ENCODE results near the gene ZNF287.

ZNF287 gene

DNA sequence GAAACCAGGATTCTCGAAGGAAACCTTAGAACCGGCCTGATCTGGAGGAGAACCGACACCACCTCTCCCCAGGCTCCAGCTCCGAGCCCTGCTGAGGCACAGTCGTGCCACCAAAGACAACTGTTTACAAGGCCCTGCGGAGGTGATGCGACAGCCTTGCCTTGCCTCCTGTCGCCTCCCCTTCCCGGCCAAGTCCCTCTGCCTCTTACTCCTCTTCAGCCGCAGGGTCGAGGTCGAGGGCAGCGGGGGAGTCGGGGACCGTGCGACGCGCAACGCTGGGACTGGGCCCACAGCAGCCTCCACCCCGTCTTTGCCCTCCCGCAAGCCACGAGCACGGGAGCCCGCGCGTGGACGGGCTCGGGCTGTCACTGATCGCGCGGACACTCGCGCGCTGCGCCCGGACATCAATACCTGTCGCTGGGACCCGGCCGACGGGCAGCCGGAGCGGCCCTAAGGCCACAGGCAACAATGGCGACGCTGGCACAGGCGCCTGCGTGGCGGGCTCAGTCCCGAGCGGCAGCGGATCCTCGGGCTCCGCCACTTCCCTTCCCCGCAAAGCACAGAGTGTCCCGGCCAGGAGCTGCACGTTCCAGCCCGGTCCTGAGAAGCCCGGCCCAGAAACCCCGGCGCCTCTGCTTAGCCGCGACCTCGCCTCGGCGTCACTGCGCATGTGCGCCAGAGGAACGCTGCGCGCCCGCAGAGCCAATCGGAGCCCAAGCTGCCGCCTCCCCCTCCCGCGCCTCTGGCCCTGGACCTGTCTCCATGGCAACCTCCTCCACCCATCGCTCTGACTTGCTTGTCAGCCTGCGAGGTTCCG lies at the start of gene ZNF287:
TSS of gene ZNF287 (minus strand) at position 664 of the 817 bp plus-strand sequence. CDS start 1,473 bp downstream, outside the sequence.
- peak within 1 kb of the TSS; percentile 100 for H3K4me2 ChIP-seq (ENCODE audit: insufficient read depth, low read length)
- peak within 1 kb of the TSS; percentile 81 for H3K9ac ChIP-seq (ENCODE audit: low read depth, low read length)
- peak within 1 kb of the TSS; percentile 67 for H3K27ac ChIP-seq (ENCODE audit: low read length)
- H3K4me1 ChIP-seq (ENCODE audit: insufficient read depth, low read length): peaks cover 25% of the 10 kb centered on the region
- no peak for TF ChIP-seq EZH2 (IDR thresholded peaks at IDR 0.05; ENCODE audit: borderline replicate concordance, low read depth, low read length, severe bottlenecking)
- TF ChIP-seq, protein P1, sequence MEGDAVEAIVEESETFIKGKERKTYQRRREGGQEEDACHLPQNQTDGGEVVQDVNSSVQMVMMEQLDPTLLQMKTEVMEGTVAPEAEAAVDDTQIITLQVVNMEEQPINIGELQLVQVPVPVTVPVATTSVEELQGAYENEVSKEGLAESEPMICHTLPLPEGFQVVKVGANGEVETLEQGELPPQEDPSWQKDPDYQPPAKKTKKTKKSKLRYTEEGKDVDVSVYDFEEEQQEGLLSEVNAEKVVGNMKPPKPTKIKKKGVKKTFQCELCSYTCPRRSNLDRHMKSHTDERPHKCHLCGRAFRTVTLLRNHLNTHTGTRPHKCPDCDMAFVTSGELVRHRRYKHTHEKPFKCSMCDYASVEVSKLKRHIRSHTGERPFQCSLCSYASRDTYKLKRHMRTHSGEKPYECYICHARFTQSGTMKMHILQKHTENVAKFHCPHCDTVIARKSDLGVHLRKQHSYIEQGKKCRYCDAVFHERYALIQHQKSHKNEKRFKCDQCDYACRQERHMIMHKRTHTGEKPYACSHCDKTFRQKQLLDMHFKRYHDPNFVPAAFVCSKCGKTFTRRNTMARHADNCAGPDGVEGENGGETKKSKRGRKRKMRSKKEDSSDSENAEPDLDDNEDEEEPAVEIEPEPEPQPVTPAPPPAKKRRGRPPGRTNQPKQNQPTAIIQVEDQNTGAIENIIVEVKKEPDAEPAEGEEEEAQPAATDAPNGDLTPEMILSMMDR (IDR thresholded peaks at IDR 0.05; ENCODE audit: borderline replicate concordance, extremely low read depth, low read length, poor library complexity, severe bottlenecking): no peak
- peak; percentile 99 for ATAC-seq (ENCODE audit: insufficient read depth, low read depth)
- DNase-seq: peak; percentile 93
- H3K79me2 ChIP-seq (ENCODE audit: insufficient read depth, low read length): peaks cover 19% of the 10 kb centered on the region
- H2AFZ ChIP-seq (ENCODE audit: low read depth, low read length): peak within 1 kb of the TSS; percentile 96
- no peaks in the 10 kb centered on the region for H4K20me1 ChIP-seq (ENCODE audit: insufficient read depth, low read length)
- H3K9me3 ChIP-seq (ENCODE audit: insufficient read depth, low read length, severe bottlenecking): no peaks in the 10 kb centered on the region
- no peaks in the 10 kb centered on the region for H3K27me3 ChIP-seq (ENCODE audit: insufficient read depth, low read length, poor library complexity)
- peaks cover 20% of the 10 kb centered on the region for H3K36me3 ChIP-seq (ENCODE audit: insufficient read depth, low read length)
- H3K4me3 ChIP-seq (ENCODE audit: low read depth in 1 of 2, low read length in 2 of 2): peak within 1 kb of the TSS; percentile 70 to 99

DNA sequence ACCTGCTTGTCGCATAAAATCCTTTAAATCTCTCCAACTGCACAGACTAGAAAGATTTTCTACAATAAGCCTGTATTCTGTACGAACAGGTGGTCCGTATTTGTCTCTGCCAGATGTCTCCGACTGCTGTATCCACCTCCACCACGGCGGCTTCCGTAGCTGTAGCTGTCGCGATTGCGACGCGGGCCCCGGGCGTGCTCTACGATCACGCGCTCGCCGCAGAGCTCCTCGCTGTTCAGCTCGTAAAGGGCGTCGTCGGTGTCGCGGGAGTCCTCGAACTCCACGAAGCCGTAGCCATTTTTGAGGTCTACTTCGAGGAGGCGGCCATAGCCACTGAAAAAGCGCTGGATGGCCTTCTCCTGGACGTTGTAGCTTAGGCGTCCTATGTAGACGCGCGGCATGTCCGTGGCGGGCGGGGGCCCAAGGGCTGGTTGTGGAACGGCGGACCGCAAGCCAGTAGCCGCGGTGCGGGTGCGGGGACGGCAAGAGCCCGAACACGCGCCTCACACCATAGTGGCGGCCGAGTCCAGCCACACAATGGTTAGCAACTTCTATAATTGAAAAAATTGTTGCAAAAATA lies 48.6 kb upstream of the ZNF287 start:
- Histone ChIP-seq H3K27me3 (ENCODE audit: insufficient read depth, low read length, poor library complexity) (no peaks in the 10 kb centered on the region), H2AFZ (ENCODE audit: low read depth, low read length) (no peak overlapping the region), H3K9ac (ENCODE audit: low read depth, low read length) (no peak overlapping the region), H3K4me3 (ENCODE audit: low read depth in 1 of 2, low read length in 2 of 2) (no peak overlapping the region), H3K36me3 (ENCODE audit: insufficient read depth, low read length) (0 out of 2 replicates have a peak, but pooled peaks cover 4% of the 10 kb centered on the region), H3K4me2 (ENCODE audit: insufficient read depth, low read length) (no peak overlapping the region), H4K20me1 (ENCODE audit: insufficient read depth, low read length) (no peaks in the 10 kb centered on the region), H3K4me1 (ENCODE audit: insufficient read depth, low read length) (no peaks in the 10 kb centered on the region), H3K79me2 (ENCODE audit: insufficient read depth, low read length) (no peaks in the 10 kb centered on the region), H3K9me3 (ENCODE audit: insufficient read depth, low read length, severe bottlenecking) (peaks cover 32% of the 10 kb centered on the region), H3K27ac (ENCODE audit: low read length) (no peak overlapping the region)
- no peak for DNase-seq
- TF ChIP-seq EZH2 (IDR thresholded peaks at IDR 0.05; ENCODE audit: borderline replicate concordance, low read depth, low read length, severe bottlenecking): no peak
- TF ChIP-seq, protein P1 (IDR thresholded peaks at IDR 0.05; ENCODE audit: borderline replicate concordance, extremely low read depth, low read length, poor library complexity, severe bottlenecking): no peak
- no peak for ATAC-seq (ENCODE audit: insufficient read depth, low read depth)

DNA sequence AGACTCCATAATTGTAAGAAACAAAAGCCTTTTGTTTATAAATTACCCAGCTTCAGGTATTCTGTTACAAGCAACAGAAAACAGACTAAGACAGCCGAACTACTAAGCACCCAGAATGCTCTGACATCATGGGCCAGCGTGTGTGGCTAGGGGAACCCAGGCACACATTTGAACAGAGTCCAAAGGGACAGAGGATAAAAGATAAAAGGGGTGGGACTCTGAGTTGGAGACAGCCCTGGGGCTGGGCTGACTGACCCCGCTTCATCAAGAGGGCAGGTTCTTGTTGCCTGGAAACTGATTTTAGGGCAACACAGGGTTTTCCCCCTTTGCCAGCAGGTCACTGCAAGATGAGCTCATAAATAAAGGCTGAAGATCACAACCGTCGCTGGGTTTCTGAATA lies 30.5 kb upstream of the ZNF287 start:
- ATAC-seq (ENCODE audit: insufficient read depth, low read depth): no peak

More for the DNA sequence above, 30.5 kb upstream of the ZNF287 start:
- Histone ChIP-seq H3K79me2 (ENCODE audit: insufficient read depth, low read length) (no peaks in the 10 kb centered on the region), H3K4me1 (ENCODE audit: insufficient read depth, low read length) (no peaks in the 10 kb centered on the region), H4K20me1 (ENCODE audit: insufficient read depth, low read length) (no peaks in the 10 kb centered on the region), H3K9me3 (ENCODE audit: insufficient read depth, low read length, severe bottlenecking) (no peaks in the 10 kb centered on the region), H3K4me3 (ENCODE audit: low read depth in 1 of 2, low read length in 2 of 2) (no peak overlapping the region), H2AFZ (ENCODE audit: low read depth, low read length) (no peak overlapping the region), H3K4me2 (ENCODE audit: insufficient read depth, low read length) (no peak overlapping the region), H3K36me3 (ENCODE audit: insufficient read depth, low read length) (no peaks in the 10 kb centered on the region), H3K27ac (ENCODE audit: low read length) (no peak overlapping the region), H3K27me3 (ENCODE audit: insufficient read depth, low read length, poor library complexity) (peaks cover 3% of the 10 kb centered on the region), H3K9ac (ENCODE audit: low read depth, low read length) (no peak overlapping the region)
- no peak for DNase-seq
- TF ChIP-seq, protein P1 (IDR thresholded peaks at IDR 0.05; ENCODE audit: borderline replicate concordance, extremely low read depth, low read length, poor library complexity, severe bottlenecking): no peak
- TF ChIP-seq EZH2 (IDR thresholded peaks at IDR 0.05; ENCODE audit: borderline replicate concordance, low read depth, low read length, severe bottlenecking): no peak

All from DND-41 (cell line).